K562 (cell line): ENCODE measurements around the gene TARBP1. TPM values are rescaled to one million over a fixed set of nuclear protein-coding genes. Genes with fewer than 3 reads are reported as not detected.

Source experiments
- DMBX1 ChIP-seq: fragments of 250-450 bp; sonication (Bioruptor Pico); IDR thresholded peaks from 2 replicates; pipeline ENCODE4 v1.8.0; 2022; ENCODE audit warnings: inconsistent platforms, mild to moderate bottlenecking, moderate library complexity, borderline replicate concordance
- DPF2 ChIP-seq: fragments of 450-650 bp; IDR thresholded peaks from 2 replicates; pipeline ENCODE4 v1.6.1; 2016
- ESRRB ChIP-seq: fragments of 250-450 bp; sonication (Bioruptor Pico); IDR thresholded peaks from 2 replicates; pipeline ENCODE4 v1.5.0; 2020; ENCODE audit warnings: mild to moderate bottlenecking, moderate library complexity, borderline replicate concordance
- ETV5 ChIP-seq: sonication (generic); formaldehyde crosslinking; IDR thresholded peaks from 2 replicates; pipeline ENCODE4 v1.4.0; 2020; ENCODE audit warnings: low read depth, mild to moderate bottlenecking, missing genetic modification reagents
- HOXB6 ChIP-seq: fragments of 250-450 bp; sonication (Bioruptor Pico); IDR thresholded peaks from 2 replicates; pipeline ENCODE4 v1.5.1; 2022; ENCODE audit warnings: mild to moderate bottlenecking, borderline replicate concordance
- MYBL2 ChIP-seq, 2 experiments: fragments of 450-650 bp in 1 of 2; sonication (generic) in 1 of 2; formaldehyde crosslinking in 1 of 2; IDR thresholded peaks; 2 replicates each; pipeline versions ENCODE4 v1.6.1 to v1.8.1; 2017 to 2022; ENCODE audit warnings: borderline replicate concordance in 1 of 2, inconsistent platforms in 1 of 2, low read depth in 1 of 2, mild to moderate bottlenecking in 1 of 2, missing genetic modification reagents in 1 of 2, moderate library complexity in 1 of 2
- POU5F1 ChIP-seq: fragments of 150-350 bp; IDR thresholded peaks from 2 replicates; pipeline ENCODE4 v1.6.1; 2014; ENCODE audit warnings: borderline replicate concordance, low read length, low read depth, mild to moderate bottlenecking; ENCODE audit not compliant: partially characterized antibody
- RBBP5 ChIP-seq: fragments of 200-600 bp; sonication (generic); IDR thresholded peaks from 2 replicates; pipeline ENCODE4 v1.6.1; 2012; ENCODE audit warnings: borderline replicate concordance, mild to moderate bottlenecking, low read length, control low read depth, inconsistent platforms; ENCODE audit not compliant: insufficient read depth, poor library complexity, severe bottlenecking
- STAT5A ChIP-seq: IDR thresholded peaks from 2 replicates; pipeline ENCODE4 v1.6.1; 2012; ENCODE audit warnings: low read length, inconsistent platforms, borderline replicate concordance
- TAF1 ChIP-seq: IDR thresholded peaks from 2 replicates; pipeline ENCODE4 v1.6.1; 2011; ENCODE audit warnings: mild to moderate bottlenecking, low read length, moderate library complexity; ENCODE audit not compliant: insufficient read depth, control insufficient read depth, severe bottlenecking; ENCODE audit errors: extremely low read depth
- ZNF133 ChIP-seq: fragments of 250-450 bp; sonication (Bioruptor Pico); IDR thresholded peaks from 2 replicates; pipeline ENCODE4 v1.4.0; 2020; ENCODE audit warnings: mild to moderate bottlenecking
- polyA plus RNA-seq, 8 experiments: library from polyadenylated mRNA; depleted of rRNA in 4 of 8; stranded (reverse) in 5 of 8; unstranded in 3 of 8; fragments of >200 nt; fragmentation: Nextera tagmentation in 2 of 8; fragmentation: Illumina TruSeq in 1 of 8; extraction: Ambion mirVana in 2 of 8; extraction: Trizol in 1 of 8; gene quantifications; 2 replicates each; pipeline versions ENCODE4 v1.2.1 to v1.2.3, GENCODE V29; 2011 to 2014; ENCODE audit warnings: inconsistent platforms in 1 of 8, missing spikeins in 1 of 8
- total RNA-seq, 7 experiments: library from RNA; depleted of rRNA in 6 of 7; stranded (reverse); fragments of >200 nt in 6 of 7; fragmentation: Illumina TruSeq in 2 of 7; extraction: Trizol in 2 of 7; gene quantifications; 2 replicates each; pipeline versions ENCODE4 v1.2.1 to v1.2.3, GENCODE V29; 2011 to 2021; ENCODE audit warnings: low replicate concordance in 1 of 7
- TF ChIP-seq, protein P1 (sequence below): sonication (generic); formaldehyde crosslinking; IDR thresholded peaks from 2 replicates; pipeline ENCODE4 v1.8.1; 2023; ENCODE audit warnings: mild to moderate bottlenecking, missing genetic modification reagents, moderate library complexity
- TF ChIP-seq, protein P2 (sequence below): fragments of 250-450 bp; sonication (Bioruptor Pico); IDR thresholded peaks from 2 replicates; pipeline ENCODE4 v1.4.0; 2020; ENCODE audit warnings: mild to moderate bottlenecking
- TF ChIP-seq, protein P3 (sequence below): fragments of 450-650 bp; IDR thresholded peaks from 2 replicates; pipeline ENCODE4 v1.7.0; 2016; ENCODE audit warnings: borderline replicate concordance
- TF ChIP-seq, protein P4 (sequence below): fragments of 450-650 bp; IDR thresholded peaks from 2 replicates; pipeline ENCODE4 v1.6.1; 2016; ENCODE audit warnings: mild to moderate bottlenecking
- TF ChIP-seq, protein P5 (sequence below): fragments of 250-450 bp; sonication (Bioruptor Pico); IDR thresholded peaks from 2 replicates; pipeline ENCODE4 v1.4.0; 2020; ENCODE audit warnings: borderline replicate concordance

TARBP1 gene
- total and polyA plus RNA-seq, 9 of the 15 experiments (the other 6 are each of a cell fraction or from before 2014, with no cell fraction given) = 8.8 to 48.0 (median 22.9) TPM

DNA sequence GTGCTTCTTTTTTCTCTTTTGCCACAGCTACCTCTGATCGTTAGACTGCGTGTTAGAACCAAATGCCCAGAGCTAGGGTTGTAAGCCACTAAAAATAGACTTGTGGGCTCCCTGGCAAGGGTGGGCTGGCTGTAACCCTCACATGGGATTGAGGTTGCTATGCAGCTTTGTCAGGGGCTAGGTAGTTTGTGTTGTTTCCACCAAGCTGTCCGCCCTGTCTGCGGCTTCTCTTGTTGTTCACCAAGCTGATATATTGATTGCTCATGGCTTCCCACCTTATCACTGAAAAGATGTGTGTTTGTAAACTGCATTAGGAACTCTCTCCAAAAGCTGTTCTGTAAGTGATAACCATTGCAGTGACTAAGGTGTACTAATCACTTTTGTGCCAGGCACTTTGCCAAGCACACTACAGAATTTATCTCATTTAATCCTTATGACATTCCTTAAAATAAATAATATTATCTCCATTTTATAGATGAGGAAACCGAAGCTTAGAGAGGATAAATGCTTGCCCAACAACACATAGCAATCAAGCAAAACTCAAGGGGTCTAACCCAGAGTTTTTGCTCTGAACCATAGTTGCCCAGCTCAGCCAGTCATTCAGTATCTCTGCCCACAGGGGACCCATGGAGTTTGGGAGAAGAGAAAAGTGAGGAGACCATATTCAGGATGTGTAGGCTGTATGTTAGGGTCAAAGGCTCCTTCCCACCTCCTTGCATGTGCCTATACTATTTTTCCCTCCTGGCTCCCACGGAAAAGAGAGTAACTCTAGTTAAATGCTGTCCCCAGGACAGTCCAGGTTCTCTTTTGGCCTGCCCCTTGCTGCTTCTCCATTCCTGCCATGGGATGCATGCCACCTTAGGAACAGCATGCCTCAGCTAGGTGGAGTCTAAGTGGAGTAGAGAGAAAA, 42.2 kb upstream of the TARBP1 start (continued):
- TF ChIP-seq, protein P1, sequence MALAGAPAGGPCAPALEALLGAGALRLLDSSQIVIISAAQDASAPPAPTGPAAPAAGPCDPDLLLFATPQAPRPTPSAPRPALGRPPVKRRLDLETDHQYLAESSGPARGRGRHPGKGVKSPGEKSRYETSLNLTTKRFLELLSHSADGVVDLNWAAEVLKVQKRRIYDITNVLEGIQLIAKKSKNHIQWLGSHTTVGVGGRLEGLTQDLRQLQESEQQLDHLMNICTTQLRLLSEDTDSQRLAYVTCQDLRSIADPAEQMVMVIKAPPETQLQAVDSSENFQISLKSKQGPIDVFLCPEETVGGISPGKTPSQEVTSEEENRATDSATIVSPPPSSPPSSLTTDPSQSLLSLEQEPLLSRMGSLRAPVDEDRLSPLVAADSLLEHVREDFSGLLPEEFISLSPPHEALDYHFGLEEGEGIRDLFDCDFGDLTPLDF (CRISPR knock-in tag) = no peak
- TF ChIP-seq RBBP5 (no peak), TAF1 (no peak), HOXB6 (CRISPR knock-in tag) (no peak), ETV5 (CRISPR knock-in tag) (no peak), ESRRB (CRISPR knock-in tag) (no peak), DMBX1 (CRISPR knock-in tag) (no peak), STAT5A (peak; percentile 39; the same call in 1 of the 2 replicates), MYBL2 (IDR thresholded peaks at IDR 0.05; ENCODE audit: low read depth) (no peak), MYBL2 (CRISPR knock-in tag; IDR thresholded peaks at IDR 0.05; ENCODE audit: borderline replicate concordance) (no peak), ZNF133 (CRISPR knock-in tag) (no peak), DPF2 (peak; percentile 86), POU5F1 (no peak)
- TF ChIP-seq, protein P2, sequence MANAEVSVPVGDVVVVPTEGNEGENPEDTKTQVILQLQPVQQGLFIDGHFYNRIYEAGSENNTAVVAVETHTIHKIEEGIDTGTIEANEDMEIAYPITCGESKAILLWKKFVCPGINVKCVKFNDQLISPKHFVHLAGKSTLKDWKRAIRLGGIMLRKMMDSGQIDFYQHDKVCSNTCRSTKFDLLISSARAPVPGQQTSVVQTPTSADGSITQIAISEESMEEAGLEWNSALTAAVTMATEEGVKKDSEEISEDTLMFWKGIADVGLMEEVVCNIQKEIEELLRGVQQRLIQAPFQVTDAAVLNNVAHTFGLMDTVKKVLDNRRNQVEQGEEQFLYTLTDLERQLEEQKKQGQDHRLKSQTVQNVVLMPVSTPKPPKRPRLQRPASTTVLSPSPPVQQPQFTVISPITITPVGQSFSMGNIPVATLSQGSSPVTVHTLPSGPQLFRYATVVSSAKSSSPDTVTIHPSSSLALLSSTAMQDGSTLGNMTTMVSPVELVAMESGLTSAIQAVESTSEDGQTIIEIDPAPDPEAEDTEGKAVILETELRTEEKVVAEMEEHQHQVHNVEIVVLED (CRISPR knock-in tag) = no peak
- TF ChIP-seq, protein P3, sequence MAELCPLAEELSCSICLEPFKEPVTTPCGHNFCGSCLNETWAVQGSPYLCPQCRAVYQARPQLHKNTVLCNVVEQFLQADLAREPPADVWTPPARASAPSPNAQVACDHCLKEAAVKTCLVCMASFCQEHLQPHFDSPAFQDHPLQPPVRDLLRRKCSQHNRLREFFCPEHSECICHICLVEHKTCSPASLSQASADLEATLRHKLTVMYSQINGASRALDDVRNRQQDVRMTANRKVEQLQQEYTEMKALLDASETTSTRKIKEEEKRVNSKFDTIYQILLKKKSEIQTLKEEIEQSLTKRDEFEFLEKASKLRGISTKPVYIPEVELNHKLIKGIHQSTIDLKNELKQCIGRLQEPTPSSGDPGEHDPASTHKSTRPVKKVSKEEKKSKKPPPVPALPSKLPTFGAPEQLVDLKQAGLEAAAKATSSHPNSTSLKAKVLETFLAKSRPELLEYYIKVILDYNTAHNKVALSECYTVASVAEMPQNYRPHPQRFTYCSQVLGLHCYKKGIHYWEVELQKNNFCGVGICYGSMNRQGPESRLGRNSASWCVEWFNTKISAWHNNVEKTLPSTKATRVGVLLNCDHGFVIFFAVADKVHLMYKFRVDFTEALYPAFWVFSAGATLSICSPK = no peak
- TF ChIP-seq, protein P4, sequence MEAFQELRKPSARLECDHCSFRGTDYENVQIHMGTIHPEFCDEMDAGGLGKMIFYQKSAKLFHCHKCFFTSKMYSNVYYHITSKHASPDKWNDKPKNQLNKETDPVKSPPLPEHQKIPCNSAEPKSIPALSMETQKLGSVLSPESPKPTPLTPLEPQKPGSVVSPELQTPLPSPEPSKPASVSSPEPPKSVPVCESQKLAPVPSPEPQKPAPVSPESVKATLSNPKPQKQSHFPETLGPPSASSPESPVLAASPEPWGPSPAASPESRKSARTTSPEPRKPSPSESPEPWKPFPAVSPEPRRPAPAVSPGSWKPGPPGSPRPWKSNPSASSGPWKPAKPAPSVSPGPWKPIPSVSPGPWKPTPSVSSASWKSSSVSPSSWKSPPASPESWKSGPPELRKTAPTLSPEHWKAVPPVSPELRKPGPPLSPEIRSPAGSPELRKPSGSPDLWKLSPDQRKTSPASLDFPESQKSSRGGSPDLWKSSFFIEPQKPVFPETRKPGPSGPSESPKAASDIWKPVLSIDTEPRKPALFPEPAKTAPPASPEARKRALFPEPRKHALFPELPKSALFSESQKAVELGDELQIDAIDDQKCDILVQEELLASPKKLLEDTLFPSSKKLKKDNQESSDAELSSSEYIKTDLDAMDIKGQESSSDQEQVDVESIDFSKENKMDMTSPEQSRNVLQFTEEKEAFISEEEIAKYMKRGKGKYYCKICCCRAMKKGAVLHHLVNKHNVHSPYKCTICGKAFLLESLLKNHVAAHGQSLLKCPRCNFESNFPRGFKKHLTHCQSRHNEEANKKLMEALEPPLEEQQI = no peak
- TF ChIP-seq, protein P5, sequence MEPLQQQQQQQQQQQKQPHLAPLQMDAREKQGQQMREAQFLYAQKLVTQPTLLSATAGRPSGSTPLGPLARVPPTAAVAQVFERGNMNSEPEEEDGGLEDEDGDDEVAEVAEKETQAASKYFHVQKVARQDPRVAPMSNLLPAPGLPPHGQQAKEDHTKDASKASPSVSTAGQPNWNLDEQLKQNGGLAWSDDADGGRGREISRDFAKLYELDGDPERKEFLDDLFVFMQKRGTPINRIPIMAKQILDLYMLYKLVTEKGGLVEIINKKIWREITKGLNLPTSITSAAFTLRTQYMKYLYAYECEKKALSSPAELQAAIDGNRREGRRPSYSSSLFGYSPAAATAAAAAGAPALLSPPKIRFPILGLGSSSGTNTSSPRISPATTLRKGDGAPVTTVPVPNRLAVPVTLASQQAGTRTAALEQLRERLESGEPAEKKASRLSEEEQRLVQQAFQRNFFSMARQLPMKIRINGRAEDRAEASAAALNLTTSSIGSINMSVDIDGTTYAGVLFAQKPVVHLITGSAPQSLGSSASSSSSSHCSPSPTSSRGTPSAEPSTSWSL = no peak
